Liver (tissue), 9 donors: ENCODE data around the gene GCLM. TPM values are rescaled to one million over a fixed set of nuclear protein-coding genes. Genes with fewer than 3 reads are reported as not detected.
"Not testable (repeated sequence)": the region's sequence is repeated elsewhere in the genome, so short reads cannot be mapped to it uniquely, and the experiment has no call there.

Experiments used
- DNase-seq: peaks from one replicate; pipeline ENCODE4 v3.0.0-alpha.2; 2017; ENCODE audit warnings: low spot score
- H3K27ac ChIP-seq, 2 donors: one replicate each; pipeline ENCODE4 v1.7.0; 2013; ENCODE audit warnings: inconsistent platforms in 2 of 2, low read length in 2 of 2, control low read depth in 1 of 2, low read depth in 1 of 2, mild to moderate bottlenecking in 1 of 2
- H3K27me3 ChIP-seq, 4 donors: one replicate each; pipeline versions ENCODE4 v1.6.1 to v1.7.0; 2013; ENCODE audit warnings: low read length in 3 of 4, inconsistent platforms in 1 of 4, mild to moderate bottlenecking in 1 of 4, moderate library complexity in 1 of 4; ENCODE audit not compliant: control insufficient read depth in 4 of 4, insufficient read depth in 4 of 4
- H3K36me3 ChIP-seq, 4 donors: one replicate each; pipeline versions ENCODE4 v1.6.1 to v1.7.0; 2013; ENCODE audit warnings: low read length in 3 of 4, mild to moderate bottlenecking in 3 of 4, low read depth in 1 of 4, moderate library complexity in 1 of 4; ENCODE audit not compliant: control insufficient read depth in 4 of 4, insufficient read depth in 3 of 4
- H3K4me1 ChIP-seq, 4 donors: one replicate each; pipeline versions ENCODE4 v1.6.1 to v1.7.0; 2013; ENCODE audit warnings: low read length in 3 of 4, mild to moderate bottlenecking in 3 of 4, moderate library complexity in 1 of 4; ENCODE audit not compliant: control insufficient read depth in 4 of 4, insufficient read depth in 4 of 4
- H3K4me3 ChIP-seq, 3 donors: one replicate each; pipeline versions ENCODE4 v1.6.1 to v1.7.0; 2013; ENCODE audit warnings: low read length in 3 of 3, control low read depth in 1 of 3, low read depth in 1 of 3, mild to moderate bottlenecking in 1 of 3
- H3K9ac ChIP-seq, 2 donors: one replicate each; pipeline ENCODE4 v1.7.0; 2013; ENCODE audit warnings: low read length in 2 of 2, mild to moderate bottlenecking in 2 of 2, moderate library complexity in 2 of 2, control low read depth in 1 of 2, low read depth in 1 of 2
- H3K9me3 ChIP-seq, 4 donors: one replicate each; pipeline versions ENCODE4 v1.6.1 to v1.7.0; 2013; ENCODE audit warnings: low read length in 3 of 4; ENCODE audit not compliant: control insufficient read depth in 4 of 4
- ATF3 ChIP-seq: IDR thresholded peaks from 2 replicates; pipeline ENCODE4 v1.6.1; 2016; ENCODE audit warnings: antibody characterized with exemption
- EGR1 ChIP-seq, 2 donors: IDR thresholded peaks; 2 replicates each; pipeline ENCODE4 v1.6.1; 2016 to 2018; ENCODE audit warnings: antibody characterized with exemption in 2 of 2, low read depth in 2 of 2
- FOXA1 ChIP-seq: IDR thresholded peaks from 2 replicates; pipeline ENCODE4 v1.6.1; 2016; ENCODE audit warnings: antibody characterized with exemption
- GABPA ChIP-seq, 2 donors: IDR thresholded peaks in 1 of 2; conservative IDR thresholded peaks in 1 of 2; 2 replicates each; pipeline ENCODE4 v1.6.1; 2016; ENCODE audit warnings: antibody characterized with exemption in 2 of 2, mild to moderate bottlenecking in 1 of 2, moderate library complexity in 1 of 2
- HNF4A ChIP-seq, 2 donors: conservative IDR thresholded peaks; 2 replicates each; pipeline ENCODE4 v1.6.1; 2016; ENCODE audit warnings: antibody characterized with exemption in 2 of 2, mild to moderate bottlenecking in 2 of 2
- HNF4G ChIP-seq: IDR thresholded peaks from 2 replicates; pipeline ENCODE4 v1.6.1; 2016; ENCODE audit warnings: antibody characterized with exemption
- JUND ChIP-seq, 2 donors: IDR thresholded peaks; 2 replicates each; pipeline ENCODE4 v1.6.1; 2016; ENCODE audit warnings: antibody characterized with exemption in 2 of 2
- NR2F2 ChIP-seq: IDR thresholded peaks from 2 replicates; pipeline ENCODE4 v1.6.1; 2016; ENCODE audit warnings: antibody characterized with exemption
- RAD21 ChIP-seq, 2 donors: IDR thresholded peaks; 2 replicates each; pipeline ENCODE4 v1.6.1; 2016; ENCODE audit warnings: antibody characterized with exemption in 2 of 2, mild to moderate bottlenecking in 2 of 2
- RXRA ChIP-seq, 2 donors: IDR thresholded peaks; 2 replicates each; pipeline ENCODE4 v1.6.1; 2017 to 2018; ENCODE audit warnings: antibody characterized with exemption in 2 of 2, mild to moderate bottlenecking in 1 of 2
- SP1 ChIP-seq: IDR thresholded peaks from 2 replicates; pipeline ENCODE4 v1.6.1; 2018; ENCODE audit warnings: antibody characterized with exemption, mild to moderate bottlenecking
- TAF1 ChIP-seq: conservative IDR thresholded peaks from 2 replicates; pipeline ENCODE4 v1.6.1; 2016; ENCODE audit warnings: antibody characterized with exemption, mild to moderate bottlenecking
- YY1 ChIP-seq: IDR thresholded peaks from 2 replicates; pipeline ENCODE4 v1.6.1; 2016; ENCODE audit warnings: antibody characterized with exemption, mild to moderate bottlenecking
- ZBTB33 ChIP-seq: IDR thresholded peaks from 2 replicates; pipeline ENCODE4 v1.6.1; 2016; ENCODE audit warnings: antibody characterized with exemption
- WGBS: extraction: QIAGEN DNeasy Blood & Tissue Kit; methylation state at CpG from one replicate; pipeline ENCODE4 v1.1.7; 2013; 5-methylcytosine and 5-hydroxymethylcytosine counted together
- polyA plus RNA-seq, 2 donors: library from polyadenylated mRNA; stranded (reverse) in 1 of 2; unstranded in 1 of 2; fragments of 200-250 nt in 1 of 2; fragments of >200 nt in 1 of 2; fragmentation: Nextera tagmentation in 1 of 2; extraction: Ambion mirVana in 1 of 2; gene quantifications; one replicate each; pipeline versions ENCODE4 v1.2.1 to v1.2.3, GENCODE V29; 2013 to 2015
- total RNA-seq, 2 donors: library from RNA; depleted of rRNA; stranded (reverse); fragments of >200 nt; gene quantifications; one replicate each; pipeline ENCODE4 v1.2.3, GENCODE V29; 2014
- TF ChIP-seq, protein P1 (sequence below): fragments of 150-350 bp; IDR thresholded peaks from 2 replicates; pipeline ENCODE4 v1.5.1; 2017; ENCODE audit warnings: improper control_type of control experiment, low read depth, low read length; ENCODE audit not compliant: missing input control
- TF ChIP-seq, protein P2 (sequence below): IDR thresholded peaks from 2 replicates; pipeline ENCODE4 v1.6.1; 2016; ENCODE audit warnings: antibody characterized with exemption, mild to moderate bottlenecking
- donor health status: healthy.
- donor health status: healthy.
- donor health status: healthy.
- donor health status: healthy.
- donor health status: healthy.

Gene GCLM
- total and polyA plus RNA-seq, 4 donors: 8.9 to 49.1 (median 16.7) TPM

DNA sequence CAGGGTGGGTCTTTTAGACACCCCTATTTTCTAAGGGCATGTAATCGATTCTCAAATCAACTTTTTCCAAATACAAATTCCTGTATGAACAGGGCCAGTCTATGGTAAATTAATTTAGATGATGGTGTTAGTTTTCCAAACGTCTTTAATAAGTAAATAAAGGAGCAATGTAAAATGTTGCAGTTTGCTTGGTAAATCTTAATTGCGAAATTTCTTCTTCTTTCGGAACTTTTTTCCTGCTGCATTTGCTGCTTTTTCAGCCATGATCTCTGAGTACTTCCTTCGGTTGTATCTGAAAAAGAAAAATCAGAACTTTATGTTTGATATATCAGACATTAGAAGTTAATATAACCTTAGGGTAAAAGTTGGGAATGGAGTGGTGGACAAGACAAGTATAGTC, 39.6 kb downstream of the GCLM start:
- H3K27ac ChIP-seq: no peak overlapping the region
- H3K4me1 ChIP-seq: no peaks in the 10 kb centered on the region
- no peaks in the 10 kb centered on the region for H3K9me3 ChIP-seq
- no peaks in the 10 kb centered on the region for H3K27me3 ChIP-seq
- H3K9ac ChIP-seq: no peak overlapping the region
- no peak for DNase-seq
- WGBS: 87% methylated on average over 5 of the region's 5 CpGs
- H3K4me3 ChIP-seq: no peak overlapping the region
- TF ChIP-seq EGR1 (IDR thresholded peaks at IDR 0.05; ENCODE audit: low read depth in 2 of 2) (no peak), RAD21 (IDR thresholded peaks at IDR 0.05) (no peak), JUND (IDR thresholded peaks at IDR 0.05) (no peak), HNF4G (no peak), ZBTB33 (no peak), ATF3 (no peak), GABPA (IDR thresholded peaks at IDR 0.05 in 1 of 2, conservative IDR thresholded peaks at IDR 0.05 in 1 of 2) (no peak), TAF1 (no peak)
- TF ChIP-seq, protein P1, sequence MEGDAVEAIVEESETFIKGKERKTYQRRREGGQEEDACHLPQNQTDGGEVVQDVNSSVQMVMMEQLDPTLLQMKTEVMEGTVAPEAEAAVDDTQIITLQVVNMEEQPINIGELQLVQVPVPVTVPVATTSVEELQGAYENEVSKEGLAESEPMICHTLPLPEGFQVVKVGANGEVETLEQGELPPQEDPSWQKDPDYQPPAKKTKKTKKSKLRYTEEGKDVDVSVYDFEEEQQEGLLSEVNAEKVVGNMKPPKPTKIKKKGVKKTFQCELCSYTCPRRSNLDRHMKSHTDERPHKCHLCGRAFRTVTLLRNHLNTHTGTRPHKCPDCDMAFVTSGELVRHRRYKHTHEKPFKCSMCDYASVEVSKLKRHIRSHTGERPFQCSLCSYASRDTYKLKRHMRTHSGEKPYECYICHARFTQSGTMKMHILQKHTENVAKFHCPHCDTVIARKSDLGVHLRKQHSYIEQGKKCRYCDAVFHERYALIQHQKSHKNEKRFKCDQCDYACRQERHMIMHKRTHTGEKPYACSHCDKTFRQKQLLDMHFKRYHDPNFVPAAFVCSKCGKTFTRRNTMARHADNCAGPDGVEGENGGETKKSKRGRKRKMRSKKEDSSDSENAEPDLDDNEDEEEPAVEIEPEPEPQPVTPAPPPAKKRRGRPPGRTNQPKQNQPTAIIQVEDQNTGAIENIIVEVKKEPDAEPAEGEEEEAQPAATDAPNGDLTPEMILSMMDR: no peak
- H3K36me3 ChIP-seq: peaks cover 11 to 60% (median 47%) of the 10 kb centered on the region in 4 donors

DNA sequence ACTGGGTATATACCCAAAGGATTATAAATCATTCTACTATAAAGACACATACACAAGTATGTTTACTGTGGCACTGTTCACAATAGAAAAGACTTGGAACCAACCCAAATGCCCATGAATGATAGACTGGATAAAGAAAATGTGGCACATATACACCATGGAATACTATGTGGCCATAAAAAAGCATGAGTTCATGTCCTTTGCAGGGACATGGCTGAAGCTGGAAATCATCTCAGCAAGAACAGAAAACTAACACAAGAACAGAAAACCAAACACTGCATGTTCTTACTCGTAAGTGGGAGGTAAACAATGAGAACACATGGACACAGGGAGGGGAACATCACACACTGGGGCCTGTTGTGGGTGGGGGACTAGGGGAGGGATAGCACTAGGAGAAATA, 40.7 kb downstream of the GCLM start:
- WGBS: 92% methylated on average over 1 of the region's 1 CpG
- not testable (repeated sequence) for H3K9me3 ChIP-seq, H3K27me3 ChIP-seq, DNase-seq, H3K27ac ChIP-seq, H3K4me1 ChIP-seq, H3K9ac ChIP-seq, H3K4me3 ChIP-seq
- H3K36me3 ChIP-seq: peaks cover 5 to 48% (median 37%) of the 10 kb centered on the region in 4 donors

DNA sequence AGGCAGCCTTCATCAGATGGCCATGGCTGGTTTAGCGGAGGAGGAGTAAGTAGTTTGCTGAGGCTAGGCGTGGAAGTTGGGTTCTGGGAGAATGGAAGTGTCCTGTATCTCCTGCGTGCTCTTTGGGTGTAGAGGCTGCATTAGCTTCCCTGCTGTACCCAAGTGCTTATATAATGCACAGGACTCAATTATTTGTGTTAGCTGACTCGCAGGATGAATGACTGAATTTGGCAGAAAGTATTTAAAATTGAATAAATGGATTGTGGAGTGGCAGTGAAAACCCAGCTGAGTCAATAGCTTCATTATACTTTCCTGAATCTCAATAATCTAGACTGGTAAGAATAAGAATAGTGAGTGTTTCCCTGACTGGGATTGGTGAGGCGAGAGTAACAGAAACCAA, 44.0 kb downstream of the GCLM start:
- Histone ChIP-seq H3K4me3 (no peak overlapping the region), H3K27me3 (no peaks in the 10 kb centered on the region), H3K27ac (no peak overlapping the region), H3K4me1 (no peaks in the 10 kb centered on the region), H3K36me3 (peaks cover 2 to 19% (median 13%) of the 10 kb centered on the region in 4 donors), H3K9me3 (no peaks in the 10 kb centered on the region), H3K9ac (no peak overlapping the region)
- 97% methylated on average over 5 of the region's 5 CpGs for WGBS
- DNase-seq: no peak
- TF ChIP-seq FOXA1 (no peak), RXRA (IDR thresholded peaks at IDR 0.05) (no peak), NR2F2 (no peak), SP1 (no peak), HNF4A (conservative IDR thresholded peaks at IDR 0.05) (no peak), TAF1 (no peak), YY1 (no peak), ATF3 (no peak), EGR1 (IDR thresholded peaks at IDR 0.05; ENCODE audit: low read depth in 2 of 2) (no peak), ZBTB33 (no peak)
- TF ChIP-seq, protein P2, sequence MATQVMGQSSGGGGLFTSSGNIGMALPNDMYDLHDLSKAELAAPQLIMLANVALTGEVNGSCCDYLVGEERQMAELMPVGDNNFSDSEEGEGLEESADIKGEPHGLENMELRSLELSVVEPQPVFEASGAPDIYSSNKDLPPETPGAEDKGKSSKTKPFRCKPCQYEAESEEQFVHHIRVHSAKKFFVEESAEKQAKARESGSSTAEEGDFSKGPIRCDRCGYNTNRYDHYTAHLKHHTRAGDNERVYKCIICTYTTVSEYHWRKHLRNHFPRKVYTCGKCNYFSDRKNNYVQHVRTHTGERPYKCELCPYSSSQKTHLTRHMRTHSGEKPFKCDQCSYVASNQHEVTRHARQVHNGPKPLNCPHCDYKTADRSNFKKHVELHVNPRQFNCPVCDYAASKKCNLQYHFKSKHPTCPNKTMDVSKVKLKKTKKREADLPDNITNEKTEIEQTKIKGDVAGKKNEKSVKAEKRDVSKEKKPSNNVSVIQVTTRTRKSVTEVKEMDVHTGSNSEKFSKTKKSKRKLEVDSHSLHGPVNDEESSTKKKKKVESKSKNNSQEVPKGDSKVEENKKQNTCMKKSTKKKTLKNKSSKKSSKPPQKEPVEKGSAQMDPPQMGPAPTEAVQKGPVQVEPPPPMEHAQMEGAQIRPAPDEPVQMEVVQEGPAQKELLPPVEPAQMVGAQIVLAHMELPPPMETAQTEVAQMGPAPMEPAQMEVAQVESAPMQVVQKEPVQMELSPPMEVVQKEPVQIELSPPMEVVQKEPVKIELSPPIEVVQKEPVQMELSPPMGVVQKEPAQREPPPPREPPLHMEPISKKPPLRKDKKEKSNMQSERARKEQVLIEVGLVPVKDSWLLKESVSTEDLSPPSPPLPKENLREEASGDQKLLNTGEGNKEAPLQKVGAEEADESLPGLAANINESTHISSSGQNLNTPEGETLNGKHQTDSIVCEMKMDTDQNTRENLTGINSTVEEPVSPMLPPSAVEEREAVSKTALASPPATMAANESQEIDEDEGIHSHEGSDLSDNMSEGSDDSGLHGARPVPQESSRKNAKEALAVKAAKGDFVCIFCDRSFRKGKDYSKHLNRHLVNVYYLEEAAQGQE: no peak
- TF ChIP-seq, protein P1: no peak
